C4-2B (cell line): Measurements from ENCODE around the gene USP49.

Experiments
- CTCF ChIP-seq: fragments of 450-650 bp; conservative IDR thresholded peaks from 2 replicates; pipeline ENCODE4 v1.5.1; 2017; ENCODE audit warnings: mild to moderate bottlenecking
- ZFX ChIP-seq: fragments of 450-650 bp; IDR thresholded peaks from 2 replicates; pipeline ENCODE4 v1.6.1; 2017

- TF ChIP-seq CTCF (no peak), ZFX (no peak)
Measured at GRCh38 chr6:41783106-41783780, 111.9 kb downstream of the USP49 start.
